Skeletal muscle satellite cell (primary cell): ENCODE measurements around the gene DDX31.

Experiments
- H3K27me3 ChIP-seq: 2 replicates; pipeline ENCODE4 v1.7.0; 2013; ENCODE audit warnings: low read length; ENCODE audit not compliant: control insufficient read depth, insufficient read depth
- H3K36me3 ChIP-seq: 2 replicates; pipeline ENCODE4 v1.7.0; 2013; ENCODE audit warnings: mild to moderate bottlenecking, control low read depth, low read length; ENCODE audit not compliant: insufficient read depth
- H3K4me1 ChIP-seq: 2 replicates; pipeline ENCODE4 v1.7.0; 2013; ENCODE audit warnings: low read length; ENCODE audit not compliant: control insufficient read depth, insufficient read depth
- H3K4me2 ChIP-seq: 2 replicates; pipeline ENCODE4 v1.7.0; 2013; ENCODE audit warnings: mild to moderate bottlenecking, low read length
- H3K4me3 ChIP-seq: 2 replicates; pipeline ENCODE4 v1.7.0; 2013; ENCODE audit warnings: low read length
- H3K9ac ChIP-seq: 2 replicates; pipeline ENCODE4 v1.7.0; 2013; ENCODE audit warnings: mild to moderate bottlenecking, low read depth, low read length, moderate library complexity
- H3K9me3 ChIP-seq: replicated peaks from 2 replicates; pipeline ENCODE4 v1.7.0; 2013; ENCODE audit warnings: mild to moderate bottlenecking, control low read depth, low read length

DDX31 gene

GRCh38 chr9:132614324-132614723 is 55.5 kb downstream of the DDX31 start:
- Histone ChIP-seq H3K4me3 (no peak overlapping the region), H3K9ac (no peak overlapping the region), H3K36me3 (peaks cover 69% of the 10 kb centered on the region), H3K4me1 (peaks cover 9% of the 10 kb centered on the region), H3K9me3 (no peaks in the 10 kb centered on the region), H3K4me2 (no peak overlapping the region), H3K27me3 (no peaks in the 10 kb centered on the region)

- H3K36me3 ChIP-seq, result peaks cover 48% of the 10 kb centered on the region
- H3K4me3 ChIP-seq, result no peak overlapping the region
- H3K4me1 ChIP-seq, result peaks cover 11% of the 10 kb centered on the region
- no peaks in the 10 kb centered on the region for H3K27me3 ChIP-seq
- H3K4me2 ChIP-seq, result no peak overlapping the region
- H3K9ac ChIP-seq, result no peak overlapping the region
- no peaks in the 10 kb centered on the region for H3K9me3 ChIP-seq
These were observed 59.1 kb downstream of the DDX31 start for GRCh38 chr9:132610661-132611060.

- H3K4me1 ChIP-seq, result peaks cover 11% of the 10 kb centered on the region
These were observed 60.0 kb downstream of the DDX31 start for GRCh38 chr9:132609829-132610228.

GRCh38 chr9:132609184-132609583 is 60.6 kb downstream of the DDX31 start:
- Histone ChIP-seq H3K9me3 (no peaks in the 10 kb centered on the region), H3K9ac (no peak overlapping the region), H3K4me3 (no peak overlapping the region), H3K36me3 (peaks cover 47% of the 10 kb centered on the region), H3K4me2 (no peak overlapping the region), H3K27me3 (no peaks in the 10 kb centered on the region), H3K4me1 (peaks cover 11% of the 10 kb centered on the region)

More at GRCh38 chr9:132609829-132610228, 60.0 kb downstream of the DDX31 start:
- Histone ChIP-seq H3K4me3 (no peak overlapping the region), H3K9me3 (no peaks in the 10 kb centered on the region), H3K4me2 (no peak overlapping the region), H3K27me3 (no peaks in the 10 kb centered on the region), H3K9ac (no peak overlapping the region), H3K36me3 (peaks cover 48% of the 10 kb centered on the region)

GRCh38 chr9:132606066-132606465 is 63.7 kb downstream of the DDX31 start:
- Histone ChIP-seq H3K9ac (no peak overlapping the region), H3K9me3 (no peaks in the 10 kb centered on the region), H3K27me3 (no peaks in the 10 kb centered on the region), H3K36me3 (peaks cover 39% of the 10 kb centered on the region), H3K4me2 (no peak overlapping the region), H3K4me1 (peaks cover 16% of the 10 kb centered on the region), H3K4me3 (no peak overlapping the region)

- Histone ChIP-seq H3K27me3 (no peaks in the 10 kb centered on the region), H3K4me1 (peaks cover 16% of the 10 kb centered on the region), H3K4me3 (no peak overlapping the region), H3K36me3 (peaks cover 38% of the 10 kb centered on the region), H3K9ac (no peak overlapping the region), H3K9me3 (no peaks in the 10 kb centered on the region), H3K4me2 (no peak overlapping the region)
These were observed 64.4 kb downstream of the DDX31 start for GRCh38 chr9:132605387-132605786.

GRCh38 chr9:132602207-132602606 is 67.6 kb downstream of the DDX31 start:
- Histone ChIP-seq H3K9me3 (no peaks in the 10 kb centered on the region), H3K9ac (no peak overlapping the region), H3K27me3 (no peaks in the 10 kb centered on the region), H3K4me1 (peaks cover 6% of the 10 kb centered on the region), H3K4me3 (no peak overlapping the region), H3K4me2 (no peak overlapping the region), H3K36me3 (peaks cover 49% of the 10 kb centered on the region)

GRCh38 chr9:132600326-132600984 is 69.3 kb downstream of the DDX31 start:
- Histone ChIP-seq H3K4me3 (no peak overlapping the region), H3K9ac (no peak overlapping the region), H3K27me3 (no peaks in the 10 kb centered on the region), H3K4me1 (peaks cover 6% of the 10 kb centered on the region), H3K4me2 (no peak overlapping the region), H3K9me3 (no peaks in the 10 kb centered on the region), H3K36me3 (peaks cover 47% of the 10 kb centered on the region)

- no peak overlapping the region for H3K9ac ChIP-seq
- peaks cover 46% of the 10 kb centered on the region for H3K36me3 ChIP-seq
- peaks cover 1% of the 10 kb centered on the region for H3K27me3 ChIP-seq
- H3K4me3 ChIP-seq, result no peak overlapping the region
- H3K4me2 ChIP-seq, result no peak overlapping the region
- no peaks in the 10 kb centered on the region for H3K9me3 ChIP-seq
- peaks cover 3% of the 10 kb centered on the region for H3K4me1 ChIP-seq
These were observed 72.6 kb downstream of the DDX31 start for GRCh38 chr9:132597073-132597775.

GRCh38 chr9:132596200-132596599 is 73.6 kb downstream of the DDX31 start:
- H3K4me2 ChIP-seq, result no peak overlapping the region
- no peak overlapping the region for H3K9ac ChIP-seq
- peaks cover 9% of the 10 kb centered on the region for H3K27me3 ChIP-seq
- H3K36me3 ChIP-seq, result peaks cover 44% of the 10 kb centered on the region
- H3K4me1 ChIP-seq, result no peaks in the 10 kb centered on the region
- no peaks in the 10 kb centered on the region for H3K9me3 ChIP-seq
- no peak overlapping the region for H3K4me3 ChIP-seq

- H3K4me3 ChIP-seq, result no peak overlapping the region
- no peaks in the 10 kb centered on the region for H3K4me1 ChIP-seq
- H3K9ac ChIP-seq, result no peak overlapping the region
- peaks cover 18% of the 10 kb centered on the region for H3K27me3 ChIP-seq
- H3K4me2 ChIP-seq, result no peak overlapping the region
- H3K36me3 ChIP-seq, result peaks cover 38% of the 10 kb centered on the region
- no peaks in the 10 kb centered on the region for H3K9me3 ChIP-seq
These were observed 74.5 kb downstream of the DDX31 start for GRCh38 chr9:132595319-132595718.

- H3K4me2 ChIP-seq, result no peak overlapping the region
- H3K4me1 ChIP-seq, result no peaks in the 10 kb centered on the region
- no peaks in the 10 kb centered on the region for H3K9me3 ChIP-seq
- H3K36me3 ChIP-seq, result peaks cover 29% of the 10 kb centered on the region
- no peak overlapping the region for H3K4me3 ChIP-seq
- no peak overlapping the region for H3K9ac ChIP-seq
- peaks cover 26% of the 10 kb centered on the region for H3K27me3 ChIP-seq
These were observed 75.4 kb downstream of the DDX31 start for GRCh38 chr9:132594412-132594811.
